Calu3 (cell line): ENCODE results near the gene SLC30A2. TPM values are rescaled to one million over a fixed set of nuclear protein-coding genes. Genes with fewer than 3 reads are reported as not detected.

Source experiments
- BruUV-seq: library from RNA; stranded (reverse); fragments of 400-500 nt; replicated peaks from 2 replicates; lab custom pipeline; 2021; lab: Mats Ljungman, UMichigan
- CTCF ChIA-PET: fragments of 300-600 bp; sonication (Branson Sonifier 250); formaldehyde crosslinking; loops from one replicate; lab custom pipeline; 2022; ENCODE audit warnings: antibody characterized with exemption; lab: Charles Lee
- DNase-seq: peaks from one replicate; pipeline ENCODE4 v3.0.0; 2022
- H3K27ac Mint-ChIP-seq: one replicate; pipeline ENCODE4 v1.8.0; 2022; ENCODE audit warnings: mixed read lengths; ENCODE audit not compliant: unreplicated experiment
- H3K27me3 Mint-ChIP-seq: one replicate; pipeline ENCODE4 v1.8.0; 2022; ENCODE audit warnings: mixed read lengths; ENCODE audit not compliant: unreplicated experiment
- H3K36me3 Mint-ChIP-seq: one replicate; pipeline ENCODE4 v1.8.0; 2022; ENCODE audit warnings: mild to moderate bottlenecking, moderate library complexity, mixed read lengths; ENCODE audit not compliant: insufficient read depth, unreplicated experiment
- H3K4me1 Mint-ChIP-seq: one replicate; pipeline ENCODE4 v1.8.0; 2022; ENCODE audit warnings: mild to moderate bottlenecking, low read depth, mixed read lengths; ENCODE audit not compliant: unreplicated experiment
- H3K4me3 Mint-ChIP-seq: one replicate; pipeline ENCODE4 v1.8.0; 2022; ENCODE audit warnings: mild to moderate bottlenecking, low read depth, moderate library complexity, mixed read lengths; ENCODE audit not compliant: unreplicated experiment
- H3K9me3 Mint-ChIP-seq: one replicate; pipeline ENCODE4 v1.8.0; 2022; ENCODE audit warnings: low read depth, mixed read lengths; ENCODE audit not compliant: unreplicated experiment
- intact Hi-C: fragments of 100-400 bp; cut with micrococcal nuclease; formaldehyde crosslinking; loops from one replicate; pipeline ENCODE4 v1.10.0; 2022; ENCODE audit not compliant: unreplicated experiment
- total RNA-seq: library from RNA; stranded (reverse); gene quantifications from 2 replicates; pipeline ENCODE4 v1.2.3, GENCODE V29; 2022
- TF ChIP-seq, protein P1 (sequence below): fragments of 200-600 bp; IDR thresholded peaks from one replicate; pipeline ENCODE4 v1.8.0; 2022; ENCODE audit warnings: antibody characterized with exemption; ENCODE audit not compliant: unreplicated experiment

The SLC30A2 gene
- total RNA-seq, 1 experiment from 2014 or later, result not detected

GRCh38 chr1:26032656-26033357 lies 13.1 kb downstream of the SLC30A2 start:
- intact Hi-C loops, result no loop called here
- no peak for DNase-seq
- H3K36me3 Mint-ChIP-seq, result peaks cover 23% of the 10 kb centered on the region
- peaks cover 12% of the 10 kb centered on the region for H3K4me1 Mint-ChIP-seq
- H3K27me3 Mint-ChIP-seq, result peaks cover 48% of the 10 kb centered on the region
- no peaks in the 10 kb centered on the region for H3K9me3 Mint-ChIP-seq
- no peak overlapping the region for H3K27ac Mint-ChIP-seq
- no TSS peak for BruUV-seq
- TF ChIP-seq, protein P1, sequence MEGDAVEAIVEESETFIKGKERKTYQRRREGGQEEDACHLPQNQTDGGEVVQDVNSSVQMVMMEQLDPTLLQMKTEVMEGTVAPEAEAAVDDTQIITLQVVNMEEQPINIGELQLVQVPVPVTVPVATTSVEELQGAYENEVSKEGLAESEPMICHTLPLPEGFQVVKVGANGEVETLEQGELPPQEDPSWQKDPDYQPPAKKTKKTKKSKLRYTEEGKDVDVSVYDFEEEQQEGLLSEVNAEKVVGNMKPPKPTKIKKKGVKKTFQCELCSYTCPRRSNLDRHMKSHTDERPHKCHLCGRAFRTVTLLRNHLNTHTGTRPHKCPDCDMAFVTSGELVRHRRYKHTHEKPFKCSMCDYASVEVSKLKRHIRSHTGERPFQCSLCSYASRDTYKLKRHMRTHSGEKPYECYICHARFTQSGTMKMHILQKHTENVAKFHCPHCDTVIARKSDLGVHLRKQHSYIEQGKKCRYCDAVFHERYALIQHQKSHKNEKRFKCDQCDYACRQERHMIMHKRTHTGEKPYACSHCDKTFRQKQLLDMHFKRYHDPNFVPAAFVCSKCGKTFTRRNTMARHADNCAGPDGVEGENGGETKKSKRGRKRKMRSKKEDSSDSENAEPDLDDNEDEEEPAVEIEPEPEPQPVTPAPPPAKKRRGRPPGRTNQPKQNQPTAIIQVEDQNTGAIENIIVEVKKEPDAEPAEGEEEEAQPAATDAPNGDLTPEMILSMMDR, result no peak
- CTCF ChIA-PET, result no interaction called here
- H3K4me3 Mint-ChIP-seq, result no peak overlapping the region

GRCh38 chr1:26031611-26032220 lies 14.2 kb downstream of the SLC30A2 start:
- no peak for DNase-seq
- H3K4me1 Mint-ChIP-seq, result peaks cover 10% of the 10 kb centered on the region
- H3K36me3 Mint-ChIP-seq, result peaks cover 21% of the 10 kb centered on the region
- TF ChIP-seq, protein P1, result no peak
- H3K4me3 Mint-ChIP-seq, result no peak overlapping the region
- H3K27me3 Mint-ChIP-seq, result peaks cover 50% of the 10 kb centered on the region
- intact Hi-C loops, result no loop called here
- no peaks in the 10 kb centered on the region for H3K9me3 Mint-ChIP-seq
- no TSS peak for BruUV-seq
- CTCF ChIA-PET, result no interaction called here
- no peak overlapping the region for H3K27ac Mint-ChIP-seq

DNA sequence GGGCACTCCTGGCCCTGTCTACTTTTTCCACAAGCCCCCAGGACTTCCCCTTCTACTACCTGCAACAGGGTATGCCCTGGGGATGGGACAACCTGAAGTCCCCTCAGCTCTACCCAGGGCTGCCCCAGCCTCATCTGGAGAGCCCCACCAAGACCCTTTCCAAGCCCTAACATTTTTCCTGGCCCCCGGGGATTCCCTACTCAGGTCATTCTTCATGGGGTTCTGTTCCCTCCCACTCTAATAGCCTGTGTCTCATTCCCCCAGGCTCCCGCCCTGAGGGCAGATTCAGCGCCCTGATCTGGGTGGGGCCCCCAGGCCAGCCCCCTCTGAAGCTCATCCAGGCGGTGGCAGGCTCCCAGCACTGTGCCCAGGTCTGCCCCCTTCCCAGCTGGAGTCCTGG lies 14.7 kb downstream of the SLC30A2 start:
- Mint-ChIP-seq H3K4me1 (peaks cover 5% of the 10 kb centered on the region), H3K4me3 (no peak overlapping the region)
- CTCF ChIA-PET, result no interaction called here

GRCh38 chr1:26029864-26030481 lies 15.9 kb downstream of the SLC30A2 start:
- H3K27me3 Mint-ChIP-seq, result peaks cover 50% of the 10 kb centered on the region
- no peak overlapping the region for H3K4me3 Mint-ChIP-seq
- no peak overlapping the region for H3K27ac Mint-ChIP-seq
- intact Hi-C loops, result no loop called here
- peaks cover 4% of the 10 kb centered on the region for H3K36me3 Mint-ChIP-seq
- no peaks in the 10 kb centered on the region for H3K4me1 Mint-ChIP-seq
- no peak for DNase-seq
- BruUV-seq, result no TSS peak
- CTCF ChIA-PET, result interaction anchor here (0.6 kb wide), 1 partner anchor 383 kb away, joined by 4 read pairs; no protein-coding TSS in a partner anchor
- H3K9me3 Mint-ChIP-seq, result no peaks in the 10 kb centered on the region
- TF ChIP-seq, protein P1, result no peak

More for the DNA sequence above, 14.7 kb downstream of the SLC30A2 start:
- peaks cover 16% of the 10 kb centered on the region for H3K36me3 Mint-ChIP-seq
- H3K27ac Mint-ChIP-seq, result no peak overlapping the region
- no peak for DNase-seq
- H3K27me3 Mint-ChIP-seq, result peaks cover 50% of the 10 kb centered on the region
- TF ChIP-seq, protein P1, result no peak
- no TSS peak for BruUV-seq
- intact Hi-C loops, result no loop called here
- H3K9me3 Mint-ChIP-seq, result no peaks in the 10 kb centered on the region
